Bronchial epithelial cell (primary cell): Measurements from ENCODE around the gene DRD4. TPM values are rescaled to one million over a fixed set of nuclear protein-coding genes. Genes with fewer than 3 reads are reported as not detected.
A peak's percentile ranks its signal among the peaks of the same experiment; 100 is the strongest.
"Not testable (repeated sequence)": the region's sequence is repeated elsewhere in the genome, so short reads cannot be mapped to it uniquely, and the experiment has no call there.

ENCODE experiments used
- DNase-seq: peaks from one replicate; pipeline ENCODE4 v3.0.0-alpha.2; 2010; ENCODE audit warnings: low read depth
- FAIRE-seq: peaks from 2 replicates; lab custom pipeline; 2011; peaks lifted over from hg19 to GRCh38; lab: Jason Lieb, UNC
- H3K27me3 ChIP-seq: 2 replicates; pipeline ENCODE4 v1.5.1; 2011; ENCODE audit warnings: low read length; ENCODE audit not compliant: control insufficient read depth, insufficient read depth
- H3K36me3 ChIP-seq: 2 replicates; pipeline ENCODE4 v1.5.1; 2011; ENCODE audit warnings: low read length; ENCODE audit not compliant: control insufficient read depth, insufficient read depth
- H3K4me3 ChIP-seq: 2 replicates; pipeline ENCODE4 v1.5.1; 2011; ENCODE audit warnings: mild to moderate bottlenecking, low read depth, low read length, control low read depth
- total RNA-seq: library from RNA; depleted of rRNA; stranded (reverse); fragments of >200 nt; gene quantifications from 2 replicates; pipeline ENCODE4 v1.2.1, GENCODE V29; 2014
- TF ChIP-seq, protein P1 (sequence below): IDR thresholded peaks from 2 replicates; pipeline ENCODE4 v1.5.1; 2011; ENCODE audit warnings: mild to moderate bottlenecking, moderate library complexity, low read length, control low read depth, inconsistent platforms; ENCODE audit not compliant: insufficient read depth, severe bottlenecking

Gene DRD4
- total RNA-seq, 1 donor from 2014 or later: not detected

DNA sequence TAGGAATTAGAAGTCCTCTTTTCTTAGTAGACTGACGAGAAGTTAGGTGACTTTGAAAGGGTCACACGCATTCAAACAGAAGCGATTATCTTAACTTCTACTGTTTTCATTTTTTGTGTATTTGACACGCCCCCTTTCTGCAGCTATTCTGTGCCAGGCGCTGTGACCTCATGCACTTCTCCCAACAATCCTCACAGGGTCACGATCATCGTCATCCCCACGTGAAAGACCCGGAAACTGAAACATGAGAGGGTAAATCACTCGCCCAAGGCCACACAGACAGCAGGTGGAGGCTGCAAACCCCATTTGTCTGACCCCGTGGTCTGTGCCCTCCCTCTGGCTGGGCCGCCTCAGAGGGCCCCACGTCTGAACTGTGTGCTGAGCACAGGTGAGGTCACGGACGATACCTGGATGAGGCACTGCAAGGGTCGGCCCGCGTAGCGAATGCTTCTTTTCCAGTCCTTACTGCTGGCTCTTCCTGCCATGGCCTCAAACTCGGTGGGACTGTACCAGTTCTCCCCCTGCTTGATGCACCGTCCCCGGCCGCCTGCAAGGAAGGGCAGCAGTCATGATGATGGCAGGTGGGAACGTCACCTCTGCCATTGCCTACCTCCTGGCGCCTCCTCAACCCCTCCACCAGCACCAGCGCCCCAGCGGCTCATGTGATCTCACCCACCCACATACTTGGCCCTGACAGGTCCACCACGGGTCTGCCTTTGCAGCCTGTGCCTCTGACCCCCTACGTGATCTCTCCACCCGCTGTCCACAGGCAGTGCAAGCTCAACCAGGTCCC, 49.6 kb downstream of the DRD4 start:
- DNase-seq (no peak), FAIRE-seq (no peak)
- H3K4me3 ChIP-seq: no peak overlapping the region
- H3K36me3 ChIP-seq: peaks cover 27% of the 10 kb centered on the region
- TF ChIP-seq, protein P1, sequence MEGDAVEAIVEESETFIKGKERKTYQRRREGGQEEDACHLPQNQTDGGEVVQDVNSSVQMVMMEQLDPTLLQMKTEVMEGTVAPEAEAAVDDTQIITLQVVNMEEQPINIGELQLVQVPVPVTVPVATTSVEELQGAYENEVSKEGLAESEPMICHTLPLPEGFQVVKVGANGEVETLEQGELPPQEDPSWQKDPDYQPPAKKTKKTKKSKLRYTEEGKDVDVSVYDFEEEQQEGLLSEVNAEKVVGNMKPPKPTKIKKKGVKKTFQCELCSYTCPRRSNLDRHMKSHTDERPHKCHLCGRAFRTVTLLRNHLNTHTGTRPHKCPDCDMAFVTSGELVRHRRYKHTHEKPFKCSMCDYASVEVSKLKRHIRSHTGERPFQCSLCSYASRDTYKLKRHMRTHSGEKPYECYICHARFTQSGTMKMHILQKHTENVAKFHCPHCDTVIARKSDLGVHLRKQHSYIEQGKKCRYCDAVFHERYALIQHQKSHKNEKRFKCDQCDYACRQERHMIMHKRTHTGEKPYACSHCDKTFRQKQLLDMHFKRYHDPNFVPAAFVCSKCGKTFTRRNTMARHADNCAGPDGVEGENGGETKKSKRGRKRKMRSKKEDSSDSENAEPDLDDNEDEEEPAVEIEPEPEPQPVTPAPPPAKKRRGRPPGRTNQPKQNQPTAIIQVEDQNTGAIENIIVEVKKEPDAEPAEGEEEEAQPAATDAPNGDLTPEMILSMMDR: no peak
- no peaks in the 10 kb centered on the region for H3K27me3 ChIP-seq

DNA sequence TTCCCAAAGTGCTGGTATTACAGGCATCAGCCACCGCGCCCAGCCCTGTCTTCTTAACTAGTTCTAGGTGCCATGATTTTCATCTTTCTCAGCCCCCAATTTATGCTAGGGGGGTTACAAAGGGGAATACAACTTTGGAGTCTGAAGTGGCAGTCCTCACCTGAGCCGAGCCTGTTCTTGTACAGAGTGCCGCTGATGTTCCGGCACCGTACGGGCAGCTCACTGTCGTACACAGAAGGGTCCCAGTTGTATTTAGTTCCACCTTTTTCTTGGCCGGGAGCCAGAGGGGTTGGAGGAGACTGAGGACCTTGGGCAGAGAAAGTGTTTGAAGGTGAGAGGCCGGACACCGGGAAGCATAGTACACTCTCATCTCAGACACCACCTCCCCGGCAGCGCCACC, 50.7 kb downstream of the DRD4 start:
- no peak for FAIRE-seq
- no peak overlapping the region for H3K4me3 ChIP-seq
- DNase-seq: no peak
- peaks cover 25% of the 10 kb centered on the region for H3K36me3 ChIP-seq
- H3K27me3 ChIP-seq: no peaks in the 10 kb centered on the region
- TF ChIP-seq, protein P1: no peak

DNA sequence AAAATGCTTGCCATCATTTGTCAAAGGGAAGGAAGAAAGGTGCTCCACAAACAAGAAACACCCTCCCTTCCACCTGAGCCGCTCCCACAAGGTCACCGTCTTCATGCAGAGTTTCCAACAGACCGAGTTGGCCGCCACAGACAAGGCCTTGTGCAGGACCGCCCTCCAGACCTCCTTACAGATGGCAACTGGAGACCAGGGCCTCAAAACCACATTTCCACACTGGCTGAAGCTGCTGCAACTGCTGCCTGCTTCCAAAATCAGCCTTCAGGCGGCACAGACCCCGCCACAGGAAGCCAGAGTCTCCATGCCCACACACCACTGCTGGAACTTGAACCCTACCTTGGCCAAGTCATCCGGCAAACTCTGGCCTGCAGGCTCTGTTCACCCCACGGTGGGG, 51.6 kb downstream of the DRD4 start:
- Histone ChIP-seq H3K36me3 (peaks cover 24% of the 10 kb centered on the region), H3K4me3 (no peak overlapping the region), H3K27me3 (no peaks in the 10 kb centered on the region)
- TF ChIP-seq, protein P1: no peak
- FAIRE-seq (no peak), DNase-seq (no peak)

DNA sequence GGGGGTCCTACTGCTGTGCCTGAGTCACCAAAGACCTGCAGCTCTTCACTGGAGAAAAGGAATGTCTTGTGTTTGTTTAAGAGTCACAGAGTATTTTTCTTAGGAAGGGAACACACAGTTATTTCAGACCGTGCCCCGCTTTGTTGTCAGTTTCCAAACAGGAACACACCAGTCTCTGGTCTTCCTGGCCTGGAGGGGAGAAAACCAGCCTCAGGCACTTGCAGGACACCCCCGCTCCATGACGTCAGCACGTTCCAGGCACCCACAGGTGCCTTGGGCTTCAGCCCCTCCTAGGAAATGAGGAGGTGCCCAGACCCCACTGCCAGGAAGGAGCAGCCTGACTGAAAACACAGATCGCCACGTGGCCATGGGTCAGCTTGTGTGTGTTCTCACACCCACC, 52.6 kb downstream of the DRD4 start:
- Histone ChIP-seq H3K4me3 (no peak overlapping the region), H3K36me3 (peaks cover 22% of the 10 kb centered on the region), H3K27me3 (no peaks in the 10 kb centered on the region)
- TF ChIP-seq, protein P1: no peak
- DNase-seq (peak; percentile 37), FAIRE-seq (peak; percentile 55)

DNA sequence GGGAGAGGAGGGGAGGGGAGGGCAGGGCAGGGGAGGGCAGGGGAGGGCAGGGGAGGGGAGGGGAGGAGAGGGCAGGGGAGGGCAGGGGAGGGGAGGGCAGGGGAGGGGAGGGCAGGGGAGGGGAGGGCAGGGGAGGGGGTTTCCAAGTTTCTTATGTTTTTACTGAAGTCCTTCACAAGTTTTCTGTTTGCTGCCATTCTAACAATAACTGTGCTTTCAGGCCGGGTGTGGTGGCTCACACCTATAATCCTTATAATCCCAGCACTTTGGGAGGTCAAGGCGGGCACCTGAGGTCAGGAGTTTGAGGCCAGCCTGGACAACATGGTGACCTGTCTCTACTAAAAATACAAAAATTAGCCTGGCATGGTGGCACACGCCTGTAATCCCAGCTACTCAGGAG, 53.2 kb downstream of the DRD4 start:
- not testable (repeated sequence) for H3K4me3 ChIP-seq, H3K27me3 ChIP-seq, FAIRE-seq, DNase-seq
- peaks cover 20% of the 10 kb centered on the region for H3K36me3 ChIP-seq

Other genes with a start within 250 kb of the DRD4 start
- 231 and 328 TPM in 2 replicates for gene PKP3, start 243.1 kb upstream of the DRD4 start, total RNA-seq
- 15.9 and 24.7 TPM in 2 replicates for gene SIGIRR, start 222.3 kb upstream of the DRD4 start, total RNA-seq
- gene ANO9, start 195.3 kb upstream of the DRD4 start, total RNA-seq: 7.4 and 9.2 TPM in 2 replicates
- gene PTDSS2, start 187.0 kb upstream of the DRD4 start, total RNA-seq: 26.3 and 29.4 TPM in 2 replicates
- gene RNH1, start 130.0 kb upstream of the DRD4 start, total RNA-seq: 361 and 427 TPM in 2 replicates
- gene HRAS, start 101.7 kb upstream of the DRD4 start, total RNA-seq: 150 and 199 TPM in 2 replicates
- gene LRRC56, start 99.7 kb upstream of the DRD4 start, total RNA-seq: 0.26 and 0.38 TPM in 2 replicates
- 0.90 and 1.1 TPM in 2 replicates for gene LMNTD2, start 76.5 kb upstream of the DRD4 start, total RNA-seq
- 44.4 and 45.5 TPM in 2 replicates for gene RASSF7, start 76.3 kb upstream of the DRD4 start, total RNA-seq
- gene PHRF1, start 60.8 kb upstream of the DRD4 start, total RNA-seq: 21.1 and 26.1 TPM in 2 replicates
- gene IRF7, start 21.3 kb upstream of the DRD4 start, total RNA-seq: 15.3 and 18.2 TPM in 2 replicates
- gene CDHR5, start 12.3 kb upstream of the DRD4 start, total RNA-seq: not detected in 2 replicates
- not detected in 2 replicates for gene SCT, start 10.1 kb upstream of the DRD4 start, total RNA-seq
- 23.4 and 26.9 TPM in 2 replicates for gene DEAF1, start 58.0 kb downstream of the DRD4 start, total RNA-seq
- gene TMEM80, start 58.5 kb downstream of the DRD4 start, total RNA-seq: 9.0 and 28.8 TPM in 2 replicates
- 105 and 169 TPM in 2 replicates for gene EPS8L2, start 69.0 kb downstream of the DRD4 start, total RNA-seq
- 251 and 253 TPM in 2 replicates for gene TALDO1, start 110.2 kb downstream of the DRD4 start, total RNA-seq
- gene GATD1, start 140.2 kb downstream of the DRD4 start, total RNA-seq: 17.9 and 18.7 TPM in 2 replicates
- gene CEND1, start 152.8 kb downstream of the DRD4 start, total RNA-seq: not detected in 2 replicates
- gene SLC25A22, start 161.0 kb downstream of the DRD4 start, total RNA-seq: 4.4 and 5.3 TPM in 2 replicates
- gene PIDD1, start 168.0 kb downstream of the DRD4 start, total RNA-seq: 4.4 and 5.0 TPM in 2 replicates
- gene RPLP2, start 172.7 kb downstream of the DRD4 start, total RNA-seq: 211 and 353 TPM in 2 replicates
- 9.0 and 15.6 TPM in 2 replicates for gene PNPLA2, start 181.6 kb downstream of the DRD4 start, total RNA-seq
- 0.51 and 0.53 TPM in 2 replicates for gene CRACR2B, start 190.7 kb downstream of the DRD4 start, total RNA-seq
- gene CD151, start 195.7 kb downstream of the DRD4 start, total RNA-seq: 321 and 324 TPM in 2 replicates
- 8.7 and 51.6 TPM in 2 replicates for gene POLR2L, start 205.3 kb downstream of the DRD4 start, total RNA-seq
- gene TSPAN4, start 205.6 kb downstream of the DRD4 start, total RNA-seq: 50.8 and 71.6 TPM in 2 replicates